Activated T-helper 1 cell treated with anti-CD3 and anti-CD28 coated beads, Interleukin-12 subunit alpha, Interleukin-12 subunit beta, Interleukin-2, Interleukin-4 antibody, amounts not matched to agents 30 ng/mL and 10 ng/mL and 1 ng/mL, durations not matched to agents 14 hours and 24 hours and 36 hours (primary cell): Measurements from ENCODE around the gene MYBPC3. TPM values are rescaled to one million over a fixed set of nuclear protein-coding genes. Genes with fewer than 3 reads are reported as not detected.

Source experiments
- DNase-seq: peaks from one replicate; pipeline ENCODE4 v3.0.0; 2021; ENCODE audit warnings: low spot score
- H3K27ac Mint-ChIP-seq: one replicate; pipeline ENCODE4 v1.8.0; 2021; ENCODE audit warnings: mild to moderate bottlenecking, mixed read lengths
- H3K27me3 Mint-ChIP-seq: one replicate; pipeline ENCODE4 v1.8.0; 2022; ENCODE audit warnings: mild to moderate bottlenecking, moderate library complexity, mixed read lengths; ENCODE audit not compliant: insufficient read depth
- H3K36me3 Mint-ChIP-seq: one replicate; pipeline ENCODE4 v1.8.0; 2021; ENCODE audit warnings: low read depth, mixed read lengths
- H3K4me1 Mint-ChIP-seq: one replicate; pipeline ENCODE4 v1.8.0; 2021; ENCODE audit warnings: low read depth, mixed read lengths
- H3K4me3 Mint-ChIP-seq: one replicate; pipeline ENCODE4 v1.8.0; 2021; ENCODE audit warnings: mild to moderate bottlenecking, moderate library complexity, mixed read lengths
- H3K9me3 Mint-ChIP-seq: one replicate; pipeline ENCODE4 v1.8.0; 2021; ENCODE audit warnings: mixed read lengths
- intact Hi-C: fragments of 100-400 bp; cut with micrococcal nuclease; formaldehyde crosslinking; loops from one replicate; pipeline ENCODE4 v1.15.1; 2024
- total RNA-seq: library from RNA; stranded (reverse); gene quantifications from 2 replicates; pipeline ENCODE4 v1.2.3, GENCODE V29; 2022

The MYBPC3 gene
- total RNA-seq, 1 donor from 2014 or later = not detected

- no peak for DNase-seq
- H3K27ac Mint-ChIP-seq = no peak overlapping the region
- H3K27me3 Mint-ChIP-seq = no peaks in the 10 kb centered on the region
- H3K4me1 Mint-ChIP-seq = no peaks in the 10 kb centered on the region
- intact Hi-C loops = no loop called here
- H3K4me3 Mint-ChIP-seq = no peak overlapping the region
- H3K36me3 Mint-ChIP-seq = no peaks in the 10 kb centered on the region
- H3K9me3 Mint-ChIP-seq = no peaks in the 10 kb centered on the region
Observed at GRCh38 chr11:47349521-47350095, 2.9 kb downstream of the MYBPC3 start.

GRCh38 chr11:47348859-47349258 is 3.6 kb downstream of the MYBPC3 start:
- no peaks in the 10 kb centered on the region for H3K36me3 Mint-ChIP-seq
- DNase-seq = no peak
- intact Hi-C loops = no loop called here
- no peak overlapping the region for H3K4me3 Mint-ChIP-seq
- H3K9me3 Mint-ChIP-seq = no peaks in the 10 kb centered on the region
- H3K4me1 Mint-ChIP-seq = no peaks in the 10 kb centered on the region
- no peaks in the 10 kb centered on the region for H3K27me3 Mint-ChIP-seq
- H3K27ac Mint-ChIP-seq = no peak overlapping the region

- no peak for DNase-seq
- H3K4me3 Mint-ChIP-seq = no peak overlapping the region
- intact Hi-C loops = no loop called here
- H3K27me3 Mint-ChIP-seq = no peaks in the 10 kb centered on the region
- no peaks in the 10 kb centered on the region for H3K36me3 Mint-ChIP-seq
- H3K27ac Mint-ChIP-seq = no peak overlapping the region
- H3K9me3 Mint-ChIP-seq = no peaks in the 10 kb centered on the region
- H3K4me1 Mint-ChIP-seq = no peaks in the 10 kb centered on the region
Observed at GRCh38 chr11:47348131-47348802, 4.2 kb downstream of the MYBPC3 start.

- Mint-ChIP-seq H3K27me3 (no peaks in the 10 kb centered on the region), H3K4me3 (no peak overlapping the region), H3K36me3 (no peaks in the 10 kb centered on the region), H3K9me3 (no peaks in the 10 kb centered on the region), H3K4me1 (no peaks in the 10 kb centered on the region), H3K27ac (no peak overlapping the region)
- intact Hi-C loops = no loop called here
- no peak for DNase-seq
Observed at GRCh38 chr11:47347137-47347536, 5.4 kb downstream of the MYBPC3 start.

GRCh38 chr11:47345890-47346563 is 6.5 kb downstream of the MYBPC3 start:
- DNase-seq = no peak
- Mint-ChIP-seq H3K27ac (no peak overlapping the region), H3K4me1 (no peaks in the 10 kb centered on the region), H3K4me3 (no peak overlapping the region), H3K27me3 (no peaks in the 10 kb centered on the region), H3K36me3 (no peaks in the 10 kb centered on the region), H3K9me3 (no peaks in the 10 kb centered on the region)
- intact Hi-C loops = no loop called here

- no peaks in the 10 kb centered on the region for H3K4me1 Mint-ChIP-seq
- H3K27me3 Mint-ChIP-seq = no peaks in the 10 kb centered on the region
- H3K27ac Mint-ChIP-seq = no peak overlapping the region
- intact Hi-C loops = no loop called here
- no peaks in the 10 kb centered on the region for H3K9me3 Mint-ChIP-seq
- H3K36me3 Mint-ChIP-seq = no peaks in the 10 kb centered on the region
- no peak for DNase-seq
- H3K4me3 Mint-ChIP-seq = no peak overlapping the region
Observed at GRCh38 chr11:47342854-47343253, 9.6 kb downstream of the MYBPC3 start.

GRCh38 chr11:47342036-47342803 is 10.3 kb downstream of the MYBPC3 start:
- Mint-ChIP-seq H3K9me3 (no peaks in the 10 kb centered on the region), H3K36me3 (no peaks in the 10 kb centered on the region), H3K27ac (no peak overlapping the region), H3K4me1 (no peaks in the 10 kb centered on the region), H3K27me3 (no peaks in the 10 kb centered on the region), H3K4me3 (no peak overlapping the region)
- no peak for DNase-seq
- intact Hi-C loops = no loop called here

GRCh38 chr11:47340980-47341775 is 11.3 kb downstream of the MYBPC3 start:
- intact Hi-C loops = no loop called here

GRCh38 chr11:47340010-47340409 is 12.5 kb downstream of the MYBPC3 start:
- Mint-ChIP-seq H3K9me3 (no peaks in the 10 kb centered on the region), H3K4me3 (no peak overlapping the region), H3K36me3 (no peaks in the 10 kb centered on the region), H3K27ac (no peak overlapping the region), H3K4me1 (no peaks in the 10 kb centered on the region), H3K27me3 (no peaks in the 10 kb centered on the region)
- no peak for DNase-seq
- intact Hi-C loops = no loop called here

More at GRCh38 chr11:47340980-47341775, 11.3 kb downstream of the MYBPC3 start:
- H3K27me3 Mint-ChIP-seq = no peaks in the 10 kb centered on the region
- no peaks in the 10 kb centered on the region for H3K9me3 Mint-ChIP-seq
- H3K36me3 Mint-ChIP-seq = no peaks in the 10 kb centered on the region
- H3K27ac Mint-ChIP-seq = no peak overlapping the region
- no peak for DNase-seq
- H3K4me3 Mint-ChIP-seq = no peak overlapping the region
- H3K4me1 Mint-ChIP-seq = no peaks in the 10 kb centered on the region

- H3K27me3 Mint-ChIP-seq = no peaks in the 10 kb centered on the region
- no peaks in the 10 kb centered on the region for H3K36me3 Mint-ChIP-seq
- no peak overlapping the region for H3K27ac Mint-ChIP-seq
- DNase-seq = no peak
- no peak overlapping the region for H3K4me3 Mint-ChIP-seq
- no peaks in the 10 kb centered on the region for H3K9me3 Mint-ChIP-seq
- H3K4me1 Mint-ChIP-seq = no peaks in the 10 kb centered on the region
- intact Hi-C loops = no loop called here
Observed at GRCh38 chr11:47338396-47339241, 13.9 kb downstream of the MYBPC3 start.

GRCh38 chr11:47337229-47337924 is 15.1 kb downstream of the MYBPC3 start:
- Mint-ChIP-seq H3K4me1 (no peaks in the 10 kb centered on the region), H3K27me3 (no peaks in the 10 kb centered on the region), H3K27ac (no peak overlapping the region), H3K4me3 (no peak overlapping the region), H3K36me3 (no peaks in the 10 kb centered on the region), H3K9me3 (no peaks in the 10 kb centered on the region)
- intact Hi-C loops = no loop called here
- DNase-seq = no peak
